Measurements from ENCODE around the gene HOATZ.

GRCh38 chr11:111515591-111515990 is 1.0 kb downstream of the HOATZ start:
- no peak for TF ChIP-seq POLR2A (IDR thresholded peaks at IDR 0.05)
- no peak for TF ChIP-seq CTCF (IDR thresholded peaks at IDR 0.05)
- TF ChIP-seq POLR2AphosphoS5 (IDR thresholded peaks at IDR 0.05), result no peak
